Right atrium auricular region (tissue), 2 donors: ENCODE results near the gene CDCP2. TPM values are rescaled to one million over a fixed set of nuclear protein-coding genes. Genes with fewer than 3 reads are reported as not detected.

Experiments
- DNase-seq: peaks from one replicate; pipeline ENCODE4 v3.0.0-alpha.2; 2019; ENCODE audit warnings: low spot score
- H3K27ac ChIP-seq, 2 donors: fragments of 200-600 bp; sonication (generic); 1 replicate in 1 of 2; 2 replicates in 1 of 2; pipeline ENCODE4 v1.5.1; 2016 to 2019
- H3K27me3 ChIP-seq, 2 donors: fragments of 200-600 bp; sonication (generic); one replicate each; pipeline versions ENCODE4 v1.5.1 to v1.6.0; 2017 to 2019
- H3K36me3 ChIP-seq: fragments of 200-600 bp; sonication (generic); one replicate; pipeline ENCODE4 v1.5.1; 2016
- H3K4me1 ChIP-seq, 2 donors: fragments of 200-600 bp; sonication (generic); one replicate each; pipeline versions ENCODE4 v1.5.1 to v1.6.0; 2017 to 2019
- H3K4me3 ChIP-seq, 2 donors: fragments of 200-600 bp; sonication (generic); 1 replicate in 1 of 2; 2 replicates in 1 of 2; pipeline ENCODE4 v1.5.1; 2017 to 2019; ENCODE audit warnings: mild to moderate bottlenecking in 1 of 2, moderate library complexity in 1 of 2
- H3K9me3 ChIP-seq, 2 donors: fragments of 200-600 bp; sonication (generic); one replicate each; pipeline ENCODE4 v1.5.1; 2019
- CTCF ChIP-seq, 2 donors: fragments of 200-600 bp; sonication (generic); IDR thresholded peaks; one replicate each; pipeline ENCODE4 v1.5.1; 2019; ENCODE audit warnings: antibody characterized with exemption in 2 of 2
- total RNA-seq, 2 donors: library from RNA; depleted of rRNA; stranded (reverse); fragments of >200 nt; gene quantifications; one replicate each; pipeline ENCODE4 v1.1.0, GENCODE V29; 2016

The CDCP2 gene
- total RNA-seq, 2 donors from 2014 or later = not detected

- no peak overlapping the region for H3K4me3 ChIP-seq
- H3K4me1 ChIP-seq = no peaks in the 10 kb centered on the region
- H3K9me3 ChIP-seq = no peaks in the 10 kb centered on the region
- TF ChIP-seq CTCF (IDR thresholded peaks at IDR 0.05) = no peak
- no peak overlapping the region for H3K27ac ChIP-seq
- no peaks in the 10 kb centered on the region for H3K27me3 ChIP-seq
- peaks cover 5% of the 10 kb centered on the region for H3K36me3 ChIP-seq
- DNase-seq = no peak
These were observed 25.7 kb upstream of the CDCP2 start for GRCh38 chr1:54178296-54179070.

- DNase-seq = no peak
- Histone ChIP-seq H3K9me3 (no peaks in the 10 kb centered on the region), H3K4me1 (no peaks in the 10 kb centered on the region), H3K4me3 (no peak overlapping the region), H3K27ac (no peak overlapping the region), H3K36me3 (peaks cover 5% of the 10 kb centered on the region), H3K27me3 (no peaks in the 10 kb centered on the region)
- no peak for TF ChIP-seq CTCF (IDR thresholded peaks at IDR 0.05)
These were observed 24.9 kb upstream of the CDCP2 start for GRCh38 chr1:54177726-54178125.

- Histone ChIP-seq H3K4me3 (no peak overlapping the region), H3K4me1 (no peaks in the 10 kb centered on the region), H3K36me3 (peaks cover 5% of the 10 kb centered on the region), H3K9me3 (no peaks in the 10 kb centered on the region), H3K27ac (no peak overlapping the region), H3K27me3 (no peaks in the 10 kb centered on the region)
- no peak for DNase-seq
- TF ChIP-seq CTCF (IDR thresholded peaks at IDR 0.05) = no peak
These were observed 24.0 kb upstream of the CDCP2 start for GRCh38 chr1:54176621-54177327.

GRCh38 chr1:54174106-54174505 is 21.3 kb upstream of the CDCP2 start:
- no peak for DNase-seq
- no peak overlapping the region for H3K4me3 ChIP-seq
- TF ChIP-seq CTCF (IDR thresholded peaks at IDR 0.05) = no peak
- peaks cover 5% of the 10 kb centered on the region for H3K36me3 ChIP-seq
- H3K4me1 ChIP-seq = no peaks in the 10 kb centered on the region
- H3K27me3 ChIP-seq = no peaks in the 10 kb centered on the region
- no peak overlapping the region for H3K27ac ChIP-seq
- H3K9me3 ChIP-seq = no peaks in the 10 kb centered on the region

- no peak for DNase-seq
- Histone ChIP-seq H3K4me3 (no peak overlapping the region), H3K4me1 (no peaks in the 10 kb centered on the region), H3K27me3 (no peaks in the 10 kb centered on the region), H3K9me3 (no peaks in the 10 kb centered on the region), H3K36me3 (peaks cover 5% of the 10 kb centered on the region), H3K27ac (no peak overlapping the region)
- no peak for TF ChIP-seq CTCF (IDR thresholded peaks at IDR 0.05)
These were observed 20.9 kb upstream of the CDCP2 start for GRCh38 chr1:54173681-54174080.
